DOHH2 (cell line): ENCODE data around the gene TTC21A.

ENCODE experiments used
- H3F3A ChIP-seq: fragments of 200-600 bp; sonication (generic), shearing (Covaris generic); 2 replicates; pipeline ENCODE4 v1.6.0; 2016; ENCODE audit warnings: antibody characterized with exemption, mild to moderate bottlenecking; ENCODE audit not compliant: control insufficient read depth, insufficient read depth
- H3K27ac ChIP-seq: fragments of 200-600 bp; sonication (generic); 2 replicates; pipeline ENCODE4 v1.5.1; 2014; ENCODE audit warnings: low read depth, mild to moderate bottlenecking, low read length, moderate library complexity
- H3K27me3 ChIP-seq: fragments of 200-600 bp; sonication (generic); 2 replicates; pipeline ENCODE4 v1.6.1; 2014; ENCODE audit warnings: mild to moderate bottlenecking, low read length, mixed read lengths; ENCODE audit not compliant: control insufficient read depth
- H3K36me3 ChIP-seq: fragments of 200-600 bp; sonication (generic); 2 replicates; pipeline ENCODE4 v1.6.1; 2014; ENCODE audit warnings: mild to moderate bottlenecking, low read length, moderate library complexity, mixed read lengths; ENCODE audit not compliant: control insufficient read depth
- H3K4me1 ChIP-seq: fragments of 200-600 bp; sonication (generic); 2 replicates; pipeline ENCODE4 v1.6.1; 2014; ENCODE audit warnings: mild to moderate bottlenecking, low read length, mixed read lengths; ENCODE audit not compliant: control insufficient read depth
- H3K4me2 ChIP-seq: fragments of 200-600 bp; sonication (generic); 2 replicates; pipeline ENCODE4 v1.6.0; 2014; ENCODE audit warnings: mild to moderate bottlenecking, low read length, moderate library complexity
- H3K4me3 ChIP-seq: fragments of 200-600 bp; sonication (generic); 2 replicates; pipeline ENCODE4 v1.5.1; 2014; ENCODE audit warnings: mild to moderate bottlenecking, low read length, mixed read lengths
- H3K79me2 ChIP-seq: fragments of 200-600 bp; sonication (generic); 2 replicates; pipeline ENCODE4 v1.6.1; 2014; ENCODE audit warnings: mild to moderate bottlenecking, low read length, mixed read lengths; ENCODE audit not compliant: control insufficient read depth
- H3K9me2 ChIP-seq: fragments of 200-600 bp; sonication (generic); replicated peaks from 2 replicates; pipeline ENCODE4 v1.6.1; 2014; ENCODE audit warnings: mild to moderate bottlenecking, low read length, mixed read lengths; ENCODE audit not compliant: control insufficient read depth
- H3K9me3 ChIP-seq: fragments of 200-600 bp; sonication (generic); 2 replicates; pipeline ENCODE4 v1.6.1; 2014; ENCODE audit warnings: antibody characterized with exemption, low read length, mixed read lengths; ENCODE audit not compliant: control insufficient read depth, insufficient read depth
- H4K20me1 ChIP-seq: fragments of 200-600 bp; sonication (generic); 2 replicates; pipeline ENCODE4 v1.6.0; 2014; ENCODE audit warnings: low read depth, mild to moderate bottlenecking, antibody characterized with exemption, low read length, moderate library complexity; ENCODE audit not compliant: control insufficient read depth, insufficient read depth
- CTCF ChIP-seq: fragments of 200-600 bp; sonication (generic); IDR thresholded peaks from one replicate; pipeline ENCODE4 v1.5.1; 2014; ENCODE audit warnings: antibody characterized with exemption, mild to moderate bottlenecking, low read depth, low read length; ENCODE audit not compliant: poor library complexity, severe bottlenecking
- EZH2phosphoT487 ChIP-seq: fragments of 200-600 bp; sonication (generic); IDR thresholded peaks from 2 replicates; pipeline ENCODE4 v1.6.1; 2017; ENCODE audit warnings: borderline replicate concordance, mild to moderate bottlenecking, antibody characterized with exemption, low read length, moderate library complexity, mixed read lengths

TTC21A gene

DNA sequence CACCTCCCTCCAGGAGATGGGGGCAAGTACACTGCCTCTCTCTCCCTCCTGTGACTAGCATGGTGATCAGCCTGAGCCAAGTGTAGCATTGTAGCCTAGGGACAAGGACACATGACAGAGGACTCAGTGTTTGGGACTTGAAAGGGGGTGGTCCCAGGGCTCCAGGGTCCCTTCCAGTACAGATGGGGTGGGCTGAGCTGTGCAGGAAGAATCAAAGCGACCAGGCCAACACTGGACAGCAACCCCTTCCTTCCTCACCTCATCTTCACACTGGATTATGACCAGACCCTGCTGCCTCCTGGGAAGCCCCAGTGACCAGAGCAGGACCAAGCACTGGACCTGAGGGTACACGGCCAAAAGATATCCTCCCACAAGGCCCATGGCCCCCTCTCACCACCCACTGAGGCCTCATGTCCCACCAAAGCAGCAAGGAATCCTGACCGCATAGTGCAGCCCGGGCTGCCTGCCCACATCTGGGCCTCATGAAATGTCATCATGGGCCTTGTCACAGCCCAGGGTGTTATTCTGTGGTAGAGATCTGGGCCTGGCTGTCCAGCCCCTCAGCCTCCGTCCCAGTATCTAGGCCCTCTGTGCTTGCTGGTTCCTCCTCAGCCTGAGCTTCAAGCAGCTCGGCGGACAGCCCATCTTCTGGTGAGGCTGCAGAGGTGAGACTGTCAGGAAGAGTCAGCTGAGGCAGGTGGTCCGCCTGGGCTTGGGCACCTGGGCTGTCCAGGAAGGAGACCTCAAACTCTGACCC lies 9.6 kb upstream of the TTC21A start:
- no peaks in the 10 kb centered on the region for H3K79me2 ChIP-seq
- H3K36me3 ChIP-seq: peaks cover 68% of the 10 kb centered on the region
- no peak overlapping the region for H3K4me3 ChIP-seq
- H3K4me1 ChIP-seq: no peaks in the 10 kb centered on the region
- no peaks in the 10 kb centered on the region for H3K9me3 ChIP-seq
- no peaks in the 10 kb centered on the region for H4K20me1 ChIP-seq
- no peaks in the 10 kb centered on the region for H3F3A ChIP-seq
- TF ChIP-seq CTCF: no peak
- no peak for TF ChIP-seq EZH2phosphoT487
- no peaks in the 10 kb centered on the region for H3K27me3 ChIP-seq
- H3K4me2 ChIP-seq: no peak overlapping the region
- H3K9me2 ChIP-seq: no peaks in the 10 kb centered on the region
- no peak overlapping the region for H3K27ac ChIP-seq

DNA sequence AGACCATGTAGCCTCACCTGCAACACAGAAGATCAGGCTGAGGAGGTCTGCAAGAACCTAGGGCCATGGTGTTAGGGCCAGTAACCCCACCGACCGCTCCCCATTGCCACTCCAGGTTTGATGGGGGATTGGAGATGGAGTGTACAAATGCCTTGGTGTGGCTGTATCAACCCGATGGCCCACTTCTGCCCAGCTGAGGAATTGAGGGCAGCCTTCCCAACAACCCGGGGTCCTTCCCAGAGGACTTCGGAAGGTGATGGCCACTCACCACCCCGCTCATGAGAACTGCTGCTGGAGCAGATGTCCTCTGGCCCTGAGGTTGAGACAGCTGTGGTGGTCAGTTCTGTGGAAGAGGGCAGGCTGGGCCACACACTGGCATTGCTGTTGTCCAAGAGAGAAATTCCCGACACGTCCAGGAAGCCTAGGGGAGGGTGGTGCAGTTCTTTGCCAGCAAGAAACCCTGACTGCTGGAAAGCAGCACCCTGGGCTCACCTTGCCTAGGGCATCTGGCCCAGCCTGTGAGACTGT lies 8.9 kb upstream of the TTC21A start:
- Histone ChIP-seq H3K27ac (no peak overlapping the region), H3K36me3 (peaks cover 65% of the 10 kb centered on the region)

GRCh38 chr3:39099242-39099641 lies 8.2 kb upstream of the TTC21A start:
- Histone ChIP-seq H3K4me2 (no peak overlapping the region), H4K20me1 (no peaks in the 10 kb centered on the region), H3K27me3 (no peaks in the 10 kb centered on the region), H3K79me2 (peaks cover 1% of the 10 kb centered on the region), H3K9me3 (no peaks in the 10 kb centered on the region), H3K4me3 (no peak overlapping the region), H3K9me2 (no peaks in the 10 kb centered on the region), H3K27ac (no peak overlapping the region), H3K36me3 (peaks cover 59% of the 10 kb centered on the region), H3K4me1 (peaks cover 9% of the 10 kb centered on the region), H3F3A (no peaks in the 10 kb centered on the region)
- no peak for TF ChIP-seq EZH2phosphoT487
- no peak for TF ChIP-seq CTCF

More for the DNA sequence above, 8.9 kb upstream of the TTC21A start:
- Histone ChIP-seq H3K9me3 (no peaks in the 10 kb centered on the region), H3K27me3 (no peaks in the 10 kb centered on the region), H4K20me1 (no peaks in the 10 kb centered on the region), H3K79me2 (no peaks in the 10 kb centered on the region), H3K4me1 (peaks cover 5% of the 10 kb centered on the region), H3F3A (no peaks in the 10 kb centered on the region), H3K4me2 (no peak overlapping the region), H3K4me3 (no peak overlapping the region), H3K9me2 (no peaks in the 10 kb centered on the region)
- TF ChIP-seq CTCF: no peak
- no peak for TF ChIP-seq EZH2phosphoT487
